WERI-Rb-1 (cell line): ENCODE data around the gene ID2.

Source experiments
- DNase-seq: peaks from one replicate; pipeline ENCODE4 v3.0.0-alpha.2; 2020
- H3K27ac ChIP-seq: fragments of 250-450 bp; sonication (Bioruptor Pico); 2 replicates; pipeline ENCODE4 v1.5.1; 2020; ENCODE audit warnings: mild to moderate bottlenecking, moderate library complexity
- H3K27me3 ChIP-seq: fragments of 250-450 bp; sonication (Bioruptor Pico); 2 replicates; pipeline ENCODE4 v1.5.1; 2021; ENCODE audit warnings: mild to moderate bottlenecking, low read depth, moderate library complexity; ENCODE audit not compliant: insufficient read depth, severe bottlenecking
- H3K36me3 ChIP-seq: fragments of 250-450 bp; sonication (Bioruptor Pico); 2 replicates; pipeline ENCODE4 v1.5.1; 2020; ENCODE audit warnings: mild to moderate bottlenecking, moderate library complexity
- H3K4me3 ChIP-seq: 2 replicates; pipeline ENCODE4 v1.5.1; 2011; ENCODE audit warnings: low read depth, mild to moderate bottlenecking, control low read depth, low read length
- H3K9me3 ChIP-seq: fragments of 250-450 bp; sonication (Bioruptor Pico); 2 replicates; pipeline ENCODE4 v1.5.1; 2021; ENCODE audit warnings: mild to moderate bottlenecking, moderate library complexity; ENCODE audit not compliant: severe bottlenecking
- CTCF ChIP-seq: IDR thresholded peaks from 2 replicates; pipeline ENCODE4 v1.5.1; 2011; ENCODE audit warnings: low read depth, mild to moderate bottlenecking, control low read depth, inconsistent platforms, low read length

Gene ID2

GRCh38 chr2:8676191-8676920 is 5.5 kb upstream of the ID2 start:
- no peak for DNase-seq
- H3K27ac ChIP-seq = peak overlapping the region; percentile 100
- TF ChIP-seq CTCF = no peak
- H3K36me3 ChIP-seq = peaks cover 3% of the 10 kb centered on the region; the same call in 1 of the 2 replicates
- no peak overlapping the region for H3K4me3 ChIP-seq
- H3K27me3 ChIP-seq = no peaks in the 10 kb centered on the region
- H3K9me3 ChIP-seq = peaks cover 23% of the 10 kb centered on the region

GRCh38 chr2:8676921-8677645 is 4.8 kb upstream of the ID2 start:
- Histone ChIP-seq H3K4me3 (peak overlapping the region; percentile 78), H3K27me3 (no peaks in the 10 kb centered on the region), H3K36me3 (peaks cover 3% of the 10 kb centered on the region; the same call in 1 of the 2 replicates), H3K9me3 (peaks cover 23% of the 10 kb centered on the region), H3K27ac (peak overlapping the region; percentile 100)
- no peak for TF ChIP-seq CTCF
- peak; percentile 59 for DNase-seq

GRCh38 chr2:8677646-8678592 is 3.9 kb upstream of the ID2 start:
- Histone ChIP-seq H3K36me3 (peaks cover 5% of the 10 kb centered on the region), H3K4me3 (peak overlapping the region; percentile 78), H3K9me3 (peaks cover 23% of the 10 kb centered on the region), H3K27me3 (no peaks in the 10 kb centered on the region), H3K27ac (peak overlapping the region; percentile 100)
- no peak for TF ChIP-seq CTCF
- peak; percentile 80 for DNase-seq

- DNase-seq = peak; percentile 96
- Histone ChIP-seq H3K27ac (peak overlapping the region; percentile 100), H3K4me3 (peak overlapping the region; percentile 81), H3K9me3 (peaks cover 23% of the 10 kb centered on the region), H3K27me3 (no peaks in the 10 kb centered on the region), H3K36me3 (peaks cover 11% of the 10 kb centered on the region)
- 0 out of 2 replicates have a peak, but pooled peaks have one; percentile 14 for TF ChIP-seq CTCF
Observed at GRCh38 chr2:8678731-8679566, 2.9 kb upstream of the ID2 start.

- Histone ChIP-seq H3K27me3 (no peaks in the 10 kb centered on the region), H3K9me3 (peaks cover 19% of the 10 kb centered on the region), H3K36me3 (peaks cover 11% of the 10 kb centered on the region), H3K4me3 (peak overlapping the region; percentile 81), H3K27ac (peak overlapping the region; percentile 100)
- TF ChIP-seq CTCF = no peak
- DNase-seq = no peak
Observed at GRCh38 chr2:8679567-8679826, 2.4 kb upstream of the ID2 start.
